ENCODE data around the gene FAM171A2. TPM values are rescaled to one million over a fixed set of nuclear protein-coding genes. Genes with fewer than 3 reads are reported as not detected.

The FAM171A2 gene
- total and polyA plus RNA-seq, 10 of the 15 experiments (the other 5 are each of a cell fraction or from before 2014, with no cell fraction given): 0.08 to 1.7 (median 0.27) TPM; not detected in 2

DNA sequence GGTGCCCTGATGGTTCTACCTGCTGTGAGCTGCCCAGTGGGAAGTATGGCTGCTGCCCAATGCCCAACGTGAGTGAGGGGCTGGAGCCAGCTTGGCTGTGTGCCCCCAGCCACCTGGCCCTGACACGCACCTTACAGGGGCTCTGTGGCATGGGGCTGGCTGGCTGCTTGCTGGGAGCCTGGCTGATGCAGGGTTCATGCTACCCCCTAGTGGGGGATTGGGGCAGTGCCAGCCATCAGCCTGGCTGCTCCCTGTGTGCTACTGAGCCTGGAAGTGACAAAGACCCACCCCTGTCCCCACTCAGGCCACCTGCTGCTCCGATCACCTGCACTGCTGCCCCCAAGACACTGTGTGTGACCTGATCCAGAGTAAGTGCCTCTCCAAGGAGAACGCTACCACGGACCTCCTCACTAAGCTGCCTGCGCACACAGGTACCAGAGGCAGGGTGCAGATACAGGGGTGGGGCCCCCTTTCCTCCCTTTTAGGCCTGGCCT lies 12.9 kb downstream of the FAM171A2 start (continued):
- TF ChIP-seq USF1 (IDR thresholded peaks at IDR 0.05; ENCODE audit: borderline replicate concordance, extremely low read length, insufficient read depth, low read depth, low read length): no peak
- TF ChIP-seq, protein P1, sequence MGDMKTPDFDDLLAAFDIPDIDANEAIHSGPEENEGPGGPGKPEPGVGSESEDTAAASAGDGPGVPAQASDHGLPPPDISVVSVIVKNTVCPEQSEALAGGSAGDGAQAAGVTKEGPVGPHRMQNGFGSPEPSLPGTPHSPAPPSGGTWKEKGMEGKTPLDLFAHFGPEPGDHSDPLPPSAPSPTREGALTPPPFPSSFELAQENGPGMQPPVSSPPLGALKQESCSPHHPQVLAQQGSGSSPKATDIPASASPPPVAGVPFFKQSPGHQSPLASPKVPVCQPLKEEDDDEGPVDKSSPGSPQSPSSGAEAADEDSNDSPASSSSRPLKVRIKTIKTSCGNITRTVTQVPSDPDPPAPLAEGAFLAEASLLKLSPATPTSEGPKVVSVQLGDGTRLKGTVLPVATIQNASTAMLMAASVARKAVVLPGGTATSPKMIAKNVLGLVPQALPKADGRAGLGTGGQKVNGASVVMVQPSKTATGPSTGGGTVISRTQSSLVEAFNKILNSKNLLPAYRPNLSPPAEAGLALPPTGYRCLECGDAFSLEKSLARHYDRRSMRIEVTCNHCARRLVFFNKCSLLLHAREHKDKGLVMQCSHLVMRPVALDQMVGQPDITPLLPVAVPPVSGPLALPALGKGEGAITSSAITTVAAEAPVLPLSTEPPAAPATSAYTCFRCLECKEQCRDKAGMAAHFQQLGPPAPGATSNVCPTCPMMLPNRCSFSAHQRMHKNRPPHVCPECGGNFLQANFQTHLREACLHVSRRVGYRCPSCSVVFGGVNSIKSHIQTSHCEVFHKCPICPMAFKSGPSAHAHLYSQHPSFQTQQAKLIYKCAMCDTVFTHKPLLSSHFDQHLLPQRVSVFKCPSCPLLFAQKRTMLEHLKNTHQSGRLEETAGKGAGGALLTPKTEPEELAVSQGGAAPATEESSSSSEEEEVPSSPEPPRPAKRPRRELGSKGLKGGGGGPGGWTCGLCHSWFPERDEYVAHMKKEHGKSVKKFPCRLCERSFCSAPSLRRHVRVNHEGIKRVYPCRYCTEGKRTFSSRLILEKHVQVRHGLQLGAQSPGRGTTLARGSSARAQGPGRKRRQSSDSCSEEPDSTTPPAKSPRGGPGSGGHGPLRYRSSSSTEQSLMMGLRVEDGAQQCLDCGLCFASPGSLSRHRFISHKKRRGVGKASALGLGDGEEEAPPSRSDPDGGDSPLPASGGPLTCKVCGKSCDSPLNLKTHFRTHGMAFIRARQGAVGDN (IDR thresholded peaks at IDR 0.05): no peak
- no peak for TF ChIP-seq POLR2AphosphoS2 (IDR thresholded peaks at IDR 0.05; ENCODE audit: low read depth, low read length)
- no peak for TF ChIP-seq CREB1 (IDR thresholded peaks at IDR 0.05; ENCODE audit: low read depth)
- TF ChIP-seq EP300 (IDR thresholded peaks at IDR 0.05; ENCODE audit: borderline replicate concordance in 1 of 2, control insufficient read depth in 1 of 2, low read depth in 2 of 2, low read length in 2 of 2): no peak
- no peak for TF ChIP-seq JUND (IDR thresholded peaks at IDR 0.05; ENCODE audit: low read depth, low read length)
- no peak for TF ChIP-seq NBN (IDR thresholded peaks at IDR 0.05)
- no peak for TF ChIP-seq BCL11A (IDR thresholded peaks at IDR 0.05; ENCODE audit: low read depth, low read length)
- TF ChIP-seq NRF1 (conservative IDR thresholded peaks at IDR 0.05; ENCODE audit: low read depth, low read length): no peak
- no peak for TF ChIP-seq LARP7 (IDR thresholded peaks at IDR 0.05)
- peak; percentile 27; the same call in 1 of the 2 replicates for TF ChIP-seq PAX5 (IDR thresholded peaks at IDR 0.05; ENCODE audit: borderline replicate concordance, low read depth, low read length)
- TF ChIP-seq, protein P2, sequence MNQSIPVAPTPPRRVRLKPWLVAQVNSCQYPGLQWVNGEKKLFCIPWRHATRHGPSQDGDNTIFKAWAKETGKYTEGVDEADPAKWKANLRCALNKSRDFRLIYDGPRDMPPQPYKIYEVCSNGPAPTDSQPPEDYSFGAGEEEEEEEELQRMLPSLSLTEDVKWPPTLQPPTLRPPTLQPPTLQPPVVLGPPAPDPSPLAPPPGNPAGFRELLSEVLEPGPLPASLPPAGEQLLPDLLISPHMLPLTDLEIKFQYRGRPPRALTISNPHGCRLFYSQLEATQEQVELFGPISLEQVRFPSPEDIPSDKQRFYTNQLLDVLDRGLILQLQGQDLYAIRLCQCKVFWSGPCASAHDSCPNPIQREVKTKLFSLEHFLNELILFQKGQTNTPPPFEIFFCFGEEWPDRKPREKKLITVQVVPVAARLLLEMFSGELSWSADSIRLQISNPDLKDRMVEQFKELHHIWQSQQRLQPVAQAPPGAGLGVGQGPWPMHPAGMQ (IDR thresholded peaks at IDR 0.05; ENCODE audit: borderline replicate concordance): no peak
- TF ChIP-seq BHLHE40 (IDR thresholded peaks at IDR 0.05; ENCODE audit: borderline replicate concordance in 1 of 2, low read depth in 2 of 2, low read length in 1 of 2): peak; percentile 4 to 26; a peak in 1 of 4 replicates
- peak; percentile 80 for TF ChIP-seq HDGF (IDR thresholded peaks at IDR 0.05)
- TF ChIP-seq ZNF384 (IDR thresholded peaks at IDR 0.05; ENCODE audit: borderline replicate concordance, low read depth, low read length): no peak
- TF ChIP-seq NR2C1 (IDR thresholded peaks at IDR 0.05): no peak
- no peak for TF ChIP-seq MYB (IDR thresholded peaks at IDR 0.05; ENCODE audit: borderline replicate concordance, low read depth, low read length)
- TF ChIP-seq, protein P3, sequence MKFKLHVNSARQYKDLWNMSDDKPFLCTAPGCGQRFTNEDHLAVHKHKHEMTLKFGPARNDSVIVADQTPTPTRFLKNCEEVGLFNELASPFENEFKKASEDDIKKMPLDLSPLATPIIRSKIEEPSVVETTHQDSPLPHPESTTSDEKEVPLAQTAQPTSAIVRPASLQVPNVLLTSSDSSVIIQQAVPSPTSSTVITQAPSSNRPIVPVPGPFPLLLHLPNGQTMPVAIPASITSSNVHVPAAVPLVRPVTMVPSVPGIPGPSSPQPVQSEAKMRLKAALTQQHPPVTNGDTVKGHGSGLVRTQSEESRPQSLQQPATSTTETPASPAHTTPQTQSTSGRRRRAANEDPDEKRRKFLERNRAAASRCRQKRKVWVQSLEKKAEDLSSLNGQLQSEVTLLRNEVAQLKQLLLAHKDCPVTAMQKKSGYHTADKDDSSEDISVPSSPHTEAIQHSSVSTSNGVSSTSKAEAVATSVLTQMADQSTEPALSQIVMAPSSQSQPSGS (IDR thresholded peaks at IDR 0.05; ENCODE audit: low read length): no peak
- TF ChIP-seq TCF12 (IDR thresholded peaks at IDR 0.05; ENCODE audit: low read depth, low read length): 0 out of 2 replicates have a peak, but pooled peaks have one; percentile 16
- TF ChIP-seq CTCF (IDR thresholded peaks at IDR 0.05 in 2 of 3, conservative IDR thresholded peaks at IDR 0.05 in 1 of 3; ENCODE audit: control insufficient read depth in 2 of 3, extremely low read depth in 1 of 3, insufficient read depth in 1 of 3, low read depth in 3 of 3, low read length in 3 of 3): peak; percentile 87 to 97 (median 88)
- TF ChIP-seq IRF4 (IDR thresholded peaks at IDR 0.05; ENCODE audit: low read depth, low read length): peak; percentile 58; the same call in 1 of the 2 replicates
